Measurements from ENCODE around the gene FREY1. TPM values are rescaled to one million over a fixed set of nuclear protein-coding genes. Genes with fewer than 3 reads are reported as not detected.
A peak's percentile ranks its signal among the peaks of the same experiment; 100 is the strongest.

FREY1 gene
- polyA plus RNA-seq, 1 donor (not counting 4 experiments of a cell fraction or from before 2014, with no cell fraction given), result 0.25 TPM

GRCh38 chr11:45919806-45920530 lies 12.9 kb upstream of the FREY1 start:
- Histone ChIP-seq H3K27me3 (ENCODE audit: control insufficient read depth, extremely low read depth, insufficient read depth, low read length) (no peaks in the 10 kb centered on the region), H3K4me2 (ENCODE audit: control insufficient read depth, extremely low read depth, insufficient read depth, low read depth, low read length) (no peak overlapping the region), H3K9me1 (ENCODE audit: control insufficient read depth, extremely low read depth, insufficient read depth, low read length) (peaks cover 5% of the 10 kb centered on the region), H3K9me3 (ENCODE audit: control insufficient read depth, low read depth, low read length) (no peaks in the 10 kb centered on the region), H3K27ac (ENCODE audit: control insufficient read depth, insufficient read depth, low read length) (no peak overlapping the region), H2AFZ (ENCODE audit: control insufficient read depth, low read length) (no peak overlapping the region), H3K4me3 (ENCODE audit: control insufficient read depth in 2 of 3, extremely low read depth in 1 of 3, insufficient read depth in 2 of 3, low read depth in 1 of 3, low read length in 3 of 3) (no peak overlapping the region), H3K79me2 (ENCODE audit: control insufficient read depth, insufficient read depth, low read length) (peaks cover 31% of the 10 kb centered on the region), H3K4me1 (ENCODE audit: control insufficient read depth, extremely low read depth, insufficient read depth, low read length) (peaks cover 14% of the 10 kb centered on the region), H3K36me3 (ENCODE audit: control insufficient read depth in 2 of 2, extremely low read depth in 1 of 2, insufficient read depth in 2 of 2, low read length in 2 of 2) (peaks cover 5 to 15% of the 10 kb centered on the region in 2 experiments), H4K20me1 (ENCODE audit: control insufficient read depth, extremely low read depth, insufficient read depth, low read length) (no peaks in the 10 kb centered on the region), H3K9ac (ENCODE audit: control insufficient read depth, extremely low read depth, insufficient read depth, low read length) (no peak overlapping the region)
- dilution Hi-C loops (cut with MboI; ENCODE audit: extremely low pct_ligation_motif_present, low sequenced_read_pairs), result no loop called here
- TF ChIP-seq CTCF (optimal IDR thresholded peaks at IDR 0.05 in 1 of 3, IDR thresholded peaks at IDR 0.05 in 1 of 3, conservative IDR thresholded peaks at IDR 0.05 in 1 of 3; ENCODE audit: extremely low read depth in 1 of 3, insufficient read depth in 2 of 3, low read length in 3 of 3) (no peak), EZH2 (IDR thresholded peaks at IDR 0.05; ENCODE audit: low read length) (no peak)
- DNase-seq (ENCODE audit: low read depth, low spot score), result no peak
- no peak for FAIRE-seq

DNA sequence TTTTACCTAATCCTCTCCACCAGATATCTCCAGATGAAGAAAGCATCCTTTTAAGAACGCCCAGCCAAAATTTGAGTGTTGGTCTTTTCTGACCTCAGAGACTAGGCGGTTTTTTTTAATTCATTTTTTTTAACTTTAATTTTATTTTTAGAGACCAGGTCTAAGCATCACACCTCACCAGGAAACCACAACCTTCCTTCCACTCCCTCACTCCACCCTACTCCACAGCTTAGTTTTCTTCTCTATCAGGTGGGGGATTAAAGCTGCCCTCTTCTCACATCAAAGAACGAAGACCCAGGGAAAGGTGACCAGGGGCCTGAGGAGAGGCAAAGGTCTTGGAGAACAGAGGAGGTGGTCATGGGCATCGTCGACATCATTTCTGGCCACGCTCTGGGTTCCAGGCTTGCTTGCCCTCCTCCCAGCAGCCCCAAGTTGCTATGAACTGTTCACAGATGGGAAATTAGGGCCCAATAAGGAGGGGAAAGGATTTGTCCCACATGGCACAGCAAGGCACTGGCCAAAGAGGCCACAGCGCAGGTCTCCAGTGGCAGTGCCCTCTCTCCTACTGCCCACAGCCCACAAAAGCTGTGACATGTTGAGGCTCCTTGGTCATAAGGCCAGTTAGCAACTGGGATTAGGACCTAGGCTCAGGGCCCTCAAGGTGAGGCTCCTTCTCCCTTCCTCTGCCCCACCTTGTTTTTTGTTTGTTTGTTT lies 12.0 kb upstream of the FREY1 start:
- Histone ChIP-seq H3K79me2 (ENCODE audit: control insufficient read depth, insufficient read depth, low read length) (peaks cover 30% of the 10 kb centered on the region), H3K9ac (ENCODE audit: control insufficient read depth, extremely low read depth, insufficient read depth, low read length) (no peak overlapping the region), H2AFZ (ENCODE audit: control insufficient read depth, low read length) (no peak overlapping the region), H3K27ac (ENCODE audit: control insufficient read depth, insufficient read depth, low read length) (no peak overlapping the region), H3K36me3 (ENCODE audit: control insufficient read depth in 2 of 2, extremely low read depth in 1 of 2, insufficient read depth in 2 of 2, low read length in 2 of 2) (peaks cover 12 to 19% of the 10 kb centered on the region in 2 experiments), H3K4me3 (ENCODE audit: control insufficient read depth in 2 of 3, extremely low read depth in 1 of 3, insufficient read depth in 2 of 3, low read depth in 1 of 3, low read length in 3 of 3) (peak overlapping the region in 2 of 3 experiments; percentile 91 to 92), H4K20me1 (ENCODE audit: control insufficient read depth, extremely low read depth, insufficient read depth, low read length) (no peaks in the 10 kb centered on the region), H3K4me1 (ENCODE audit: control insufficient read depth, extremely low read depth, insufficient read depth, low read length) (peaks cover 11% of the 10 kb centered on the region), H3K9me3 (ENCODE audit: control insufficient read depth, low read depth, low read length) (no peaks in the 10 kb centered on the region), H3K27me3 (ENCODE audit: control insufficient read depth, extremely low read depth, insufficient read depth, low read length) (no peaks in the 10 kb centered on the region), H3K4me2 (ENCODE audit: control insufficient read depth, extremely low read depth, insufficient read depth, low read depth, low read length) (peak overlapping the region; percentile 85), H3K9me1 (ENCODE audit: control insufficient read depth, extremely low read depth, insufficient read depth, low read length) (peaks cover 5% of the 10 kb centered on the region)
- FAIRE-seq (no peak), DNase-seq (ENCODE audit: low read depth, low spot score) (no peak)
- dilution Hi-C loops (cut with MboI; ENCODE audit: extremely low pct_ligation_motif_present, low sequenced_read_pairs), result no loop called here
- TF ChIP-seq EZH2 (IDR thresholded peaks at IDR 0.05; ENCODE audit: low read length) (no peak), CTCF (optimal IDR thresholded peaks at IDR 0.05 in 1 of 3, IDR thresholded peaks at IDR 0.05 in 1 of 3, conservative IDR thresholded peaks at IDR 0.05 in 1 of 3; ENCODE audit: extremely low read depth in 1 of 3, insufficient read depth in 2 of 3, low read length in 3 of 3) (no peak)
